ENCODE data around the gene FOXA3.

- TF ChIP-seq POLR2A (IDR thresholded peaks at IDR 0.05) (no peak), CTCF (IDR thresholded peaks at IDR 0.05) (no peak)
Observed at GRCh38 chr19:45852145-45852750, 11.9 kb upstream of the FOXA3 start.
